ENCODE data around the gene PRKN. TPM values are rescaled to one million over a fixed set of nuclear protein-coding genes. Genes with fewer than 3 reads are reported as not detected.

The PRKN gene
- total and polyA plus RNA-seq, 10 donors, result 0.23 to 14.1 (median 7.0) TPM

GRCh38 chr6:161542346-161542980 lies 1185.1 kb downstream of the PRKN start:
- Histone ChIP-seq H3K4me3 (no peak overlapping the region), H3K36me3 (no peaks in the 10 kb centered on the region), H3K27ac (no peak overlapping the region), H3K27me3 (replicated peaks in 1 of 7) (no peaks in the 10 kb centered on the region), H3K4me1 (no peaks in the 10 kb centered on the region), H3K9me3 (no peaks in the 10 kb centered on the region)
- no peak for TF ChIP-seq CTCF (IDR thresholded peaks at IDR 0.05 in 8 of 11, conservative IDR thresholded peaks at IDR 0.05 in 3 of 11)
- no peak for TF ChIP-seq POLR2A (IDR thresholded peaks at IDR 0.05)
- no peak for TF ChIP-seq POLR2AphosphoS5 (IDR thresholded peaks at IDR 0.05)
- no peak for DNase-seq
- 54 to 78% (median 64%) methylated on average over 4 of the region's 4 CpGs for WGBS, 5 donors
- intact Hi-C loops (cut with DNase I; ENCODE audit: low total_unique reads), result no loop called here

GRCh38 chr6:161540532-161540931 lies 1187.0 kb downstream of the PRKN start:
- intact Hi-C loops (cut with DNase I; ENCODE audit: low total_unique reads), result no loop called here
- no peak for TF ChIP-seq CTCF (IDR thresholded peaks at IDR 0.05 in 8 of 11, conservative IDR thresholded peaks at IDR 0.05 in 3 of 11)
- TF ChIP-seq POLR2A (IDR thresholded peaks at IDR 0.05), result no peak
- TF ChIP-seq POLR2AphosphoS5 (IDR thresholded peaks at IDR 0.05), result no peak
- WGBS, 5 donors, result 86 to 100% (median 91%) methylated on average over 1 of the region's 1 CpG
- DNase-seq, result no peak
- no peaks in the 10 kb centered on the region for H3K27me3 ChIP-seq (replicated peaks in 1 of 7)
- H3K4me1 ChIP-seq, result no peaks in the 10 kb centered on the region
- no peak overlapping the region for H3K4me3 ChIP-seq
- H3K27ac ChIP-seq, result no peak overlapping the region
- H3K9me3 ChIP-seq, result no peaks in the 10 kb centered on the region
- H3K36me3 ChIP-seq, result no peaks in the 10 kb centered on the region

GRCh38 chr6:161536224-161536630 lies 1191.3 kb downstream of the PRKN start:
- Histone ChIP-seq H3K4me3 (no peak overlapping the region), H3K9me3 (no peaks in the 10 kb centered on the region), H3K27ac (no peak overlapping the region), H3K27me3 (replicated peaks in 1 of 7) (no peaks in the 10 kb centered on the region), H3K36me3 (no peaks in the 10 kb centered on the region), H3K4me1 (no peaks in the 10 kb centered on the region)
- intact Hi-C loops (cut with DNase I; ENCODE audit: low total_unique reads), result no loop called here
- TF ChIP-seq CTCF (IDR thresholded peaks at IDR 0.05 in 8 of 11, conservative IDR thresholded peaks at IDR 0.05 in 3 of 11) (no peak), POLR2A (IDR thresholded peaks at IDR 0.05) (no peak), POLR2AphosphoS5 (IDR thresholded peaks at IDR 0.05) (no peak)
- 66 to 84% (median 78%) methylated on average over 3 of the region's 3 CpGs for WGBS, 5 donors
- DNase-seq, result no peak

- no peaks in the 10 kb centered on the region for H3K9me3 ChIP-seq
- intact Hi-C loops (cut with DNase I; ENCODE audit: low total_unique reads), result no loop called here
- no peak overlapping the region for H3K27ac ChIP-seq
- H3K27me3 ChIP-seq (replicated peaks in 1 of 7), result no peaks in the 10 kb centered on the region
- no peak overlapping the region for H3K4me3 ChIP-seq
- H3K4me1 ChIP-seq, result no peaks in the 10 kb centered on the region
- no peak for DNase-seq
- H3K36me3 ChIP-seq, result no peaks in the 10 kb centered on the region
- TF ChIP-seq POLR2A (IDR thresholded peaks at IDR 0.05) (no peak), POLR2AphosphoS5 (IDR thresholded peaks at IDR 0.05) (no peak), CTCF (IDR thresholded peaks at IDR 0.05 in 8 of 11, conservative IDR thresholded peaks at IDR 0.05 in 3 of 11) (no peak)
- 89 to 93% (median 91%) methylated on average over 13 of the region's 13 CpGs for WGBS, 5 donors
These were observed 1193.2 kb downstream of the PRKN start for GRCh38 chr6:161534264-161534873.
